ENCODE measurements around the gene IL4I1. TPM values are rescaled to one million over a fixed set of nuclear protein-coding genes. Genes with fewer than 3 reads are reported as not detected.

The IL4I1 gene
- total RNA-seq, 1 donor, result 0.43 TPM

DNA sequence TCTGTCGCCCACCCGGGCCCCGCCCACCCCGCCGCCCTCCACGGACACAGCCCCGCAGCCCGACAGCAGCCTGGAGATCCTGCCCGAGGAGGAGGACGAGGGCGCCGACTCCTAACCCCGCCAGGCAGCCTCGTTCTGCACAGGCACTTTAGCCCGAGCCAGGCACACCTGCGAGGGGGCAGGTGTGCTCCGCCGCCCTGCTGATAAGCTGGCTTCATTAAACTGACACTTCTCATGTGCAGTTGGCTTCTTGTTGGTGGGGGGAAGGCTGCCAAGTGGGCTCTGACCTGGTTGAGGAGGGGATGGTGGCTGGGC is 8.2 kb downstream of the IL4I1 start:
- TF ChIP-seq, protein P1, sequence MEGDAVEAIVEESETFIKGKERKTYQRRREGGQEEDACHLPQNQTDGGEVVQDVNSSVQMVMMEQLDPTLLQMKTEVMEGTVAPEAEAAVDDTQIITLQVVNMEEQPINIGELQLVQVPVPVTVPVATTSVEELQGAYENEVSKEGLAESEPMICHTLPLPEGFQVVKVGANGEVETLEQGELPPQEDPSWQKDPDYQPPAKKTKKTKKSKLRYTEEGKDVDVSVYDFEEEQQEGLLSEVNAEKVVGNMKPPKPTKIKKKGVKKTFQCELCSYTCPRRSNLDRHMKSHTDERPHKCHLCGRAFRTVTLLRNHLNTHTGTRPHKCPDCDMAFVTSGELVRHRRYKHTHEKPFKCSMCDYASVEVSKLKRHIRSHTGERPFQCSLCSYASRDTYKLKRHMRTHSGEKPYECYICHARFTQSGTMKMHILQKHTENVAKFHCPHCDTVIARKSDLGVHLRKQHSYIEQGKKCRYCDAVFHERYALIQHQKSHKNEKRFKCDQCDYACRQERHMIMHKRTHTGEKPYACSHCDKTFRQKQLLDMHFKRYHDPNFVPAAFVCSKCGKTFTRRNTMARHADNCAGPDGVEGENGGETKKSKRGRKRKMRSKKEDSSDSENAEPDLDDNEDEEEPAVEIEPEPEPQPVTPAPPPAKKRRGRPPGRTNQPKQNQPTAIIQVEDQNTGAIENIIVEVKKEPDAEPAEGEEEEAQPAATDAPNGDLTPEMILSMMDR (IDR thresholded peaks at IDR 0.05; ENCODE audit: insufficient read depth, low read depth, low read length), result no peak
- no peak for DNase-seq (ENCODE audit: low read depth)
- H3K4me3 ChIP-seq (ENCODE audit: low read depth, low read length), result no peak overlapping the region

DNA sequence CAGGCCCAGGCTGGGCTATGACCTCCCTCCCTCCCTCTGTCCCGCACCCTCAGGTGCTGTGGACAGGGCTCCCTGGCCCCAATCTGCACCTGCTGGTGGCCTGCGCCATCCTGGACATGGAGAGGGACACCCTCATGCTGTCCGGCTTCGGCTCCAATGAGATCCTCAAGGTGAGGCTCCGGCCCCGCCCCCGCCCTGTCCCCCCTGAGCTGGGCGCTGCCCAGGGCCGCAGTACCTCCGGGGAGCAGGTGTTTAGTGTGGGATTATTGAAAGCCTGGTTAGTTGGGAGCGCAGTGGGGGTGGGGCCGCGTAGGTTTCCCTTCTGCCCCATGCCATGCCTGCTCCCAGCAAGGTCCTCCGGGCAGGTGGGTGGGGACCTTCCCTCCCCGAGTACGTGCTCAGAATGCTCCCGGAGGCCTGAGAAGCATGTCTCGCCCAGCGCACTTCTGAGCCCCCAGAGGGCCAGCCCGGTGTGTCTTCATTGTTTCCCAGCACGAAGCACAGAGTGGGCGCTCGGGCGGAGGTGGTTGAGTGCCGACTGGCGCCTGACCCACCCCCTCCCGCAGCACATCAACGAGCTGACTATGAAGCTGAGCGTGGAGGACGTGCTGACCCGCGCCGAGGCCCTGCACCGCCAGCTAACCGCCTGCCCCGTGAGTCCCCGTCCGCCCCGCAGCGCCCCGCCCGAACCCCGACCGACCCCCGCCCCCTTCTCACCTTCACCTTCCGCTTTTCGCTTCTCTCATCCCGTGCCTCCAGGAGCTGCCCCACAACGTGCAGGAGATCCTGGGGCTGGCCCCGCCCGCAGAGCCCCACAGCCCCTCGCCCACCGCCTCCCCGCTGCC is 8.8 kb downstream of the IL4I1 start:
- DNase-seq (ENCODE audit: low read depth), result no peak
- no peak overlapping the region for H3K4me3 ChIP-seq (ENCODE audit: low read depth, low read length)
- TF ChIP-seq, protein P1 (IDR thresholded peaks at IDR 0.05; ENCODE audit: insufficient read depth, low read depth, low read length), result no peak

DNA sequence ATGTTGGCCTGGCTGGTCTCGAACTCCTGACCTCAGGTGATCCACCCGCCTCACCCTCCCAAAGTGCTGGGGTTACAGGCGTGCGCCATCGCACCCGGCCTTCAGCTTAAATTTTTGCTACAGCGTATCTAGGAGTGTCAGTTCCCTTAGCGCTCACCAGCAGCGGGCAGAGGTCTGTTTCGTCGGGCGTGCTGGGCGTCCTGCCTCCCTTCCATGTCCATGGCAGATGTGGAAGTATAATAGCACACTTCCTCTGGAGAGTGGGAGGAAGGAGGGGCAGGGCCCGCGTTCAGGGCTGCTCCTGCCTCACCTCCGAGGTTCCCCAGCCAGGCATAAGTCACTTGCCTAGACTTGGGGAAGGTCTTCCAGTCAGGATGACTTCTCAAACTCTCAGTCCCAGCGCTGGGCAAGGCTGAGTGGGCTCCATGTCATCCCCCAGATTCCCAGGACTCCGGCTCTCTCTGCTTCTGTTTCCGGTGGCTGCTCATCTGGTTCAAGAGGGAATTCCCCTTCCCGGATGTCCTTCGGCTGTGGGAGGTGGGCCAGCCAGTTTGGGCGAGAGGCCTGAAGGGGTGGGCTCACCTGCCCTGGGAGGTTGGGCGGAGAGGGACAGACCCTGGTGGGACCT is 9.5 kb downstream of the IL4I1 start:
- TF ChIP-seq, protein P1 (IDR thresholded peaks at IDR 0.05; ENCODE audit: insufficient read depth, low read depth, low read length), result no peak
- DNase-seq (ENCODE audit: low read depth), result no peak
- no peak overlapping the region for H3K4me3 ChIP-seq (ENCODE audit: low read depth, low read length)

DNA sequence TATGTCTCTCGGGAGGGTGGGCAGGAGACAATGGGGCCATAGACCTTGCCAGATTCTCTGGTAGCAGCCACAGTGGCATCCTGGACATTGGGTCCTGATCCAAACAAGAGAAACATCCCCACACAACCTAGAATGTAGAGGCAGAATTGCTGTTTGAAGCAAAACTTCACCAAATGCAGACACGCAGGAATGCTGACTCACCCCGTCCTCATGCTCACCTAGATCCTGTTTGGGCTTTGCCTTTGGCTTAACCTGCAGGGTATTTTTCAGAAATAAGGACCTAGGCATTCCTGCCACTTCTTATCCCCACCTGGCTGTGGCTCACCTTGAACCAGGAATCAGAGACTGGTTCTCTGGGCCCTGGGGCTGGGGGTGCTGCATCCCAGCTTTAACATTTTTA is 11.9 kb downstream of the IL4I1 start:
- no peak for DNase-seq (ENCODE audit: low read depth)

DNA sequence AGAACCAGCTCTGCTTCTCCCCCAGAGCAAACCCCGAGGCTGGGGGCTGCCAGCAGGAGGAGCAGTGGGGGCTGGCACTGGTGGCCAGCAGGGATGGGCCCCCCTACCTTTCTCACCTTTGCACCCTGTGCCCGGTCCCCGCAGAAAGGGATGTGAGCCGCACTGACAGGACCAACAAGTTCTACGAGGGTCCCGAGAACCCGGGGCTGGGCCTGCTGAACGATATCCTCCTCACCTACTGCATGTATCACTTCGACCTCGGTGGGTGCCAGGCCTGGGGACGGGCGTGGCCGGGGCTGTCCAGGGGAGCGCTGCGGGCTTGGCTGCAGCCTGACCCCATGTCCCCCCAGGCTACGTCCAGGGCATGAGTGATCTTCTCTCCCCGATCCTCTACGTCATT is 12.6 kb downstream of the IL4I1 start:
- no peak for DNase-seq (ENCODE audit: low read depth)
- H3K4me3 ChIP-seq (ENCODE audit: low read depth, low read length), result no peak overlapping the region
- TF ChIP-seq, protein P1 (IDR thresholded peaks at IDR 0.05; ENCODE audit: insufficient read depth, low read depth, low read length), result no peak

More for the DNA sequence above, 11.9 kb downstream of the IL4I1 start:
- TF ChIP-seq, protein P1 (IDR thresholded peaks at IDR 0.05; ENCODE audit: insufficient read depth, low read depth, low read length), result no peak
- no peak overlapping the region for H3K4me3 ChIP-seq (ENCODE audit: low read depth, low read length)

DNA sequence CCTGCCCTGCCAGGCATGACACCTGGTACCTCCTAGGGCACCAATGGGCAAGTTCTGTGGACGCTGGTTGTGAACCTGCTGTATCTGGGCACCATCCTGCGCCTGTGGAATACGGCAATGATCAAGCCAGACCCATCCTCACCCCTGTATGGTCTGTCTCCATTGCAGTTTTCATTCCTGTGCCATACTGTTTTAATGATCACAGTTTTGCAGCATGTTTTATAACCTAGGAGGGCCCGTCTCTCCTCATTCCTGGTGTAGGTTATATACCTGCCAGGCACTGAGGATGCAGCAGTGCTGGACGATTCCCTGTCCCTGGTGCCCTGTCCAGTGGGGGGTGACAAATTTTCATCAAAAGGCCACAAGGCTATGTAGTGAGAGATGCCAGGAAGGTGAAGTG is 13.6 kb downstream of the IL4I1 start:
- H3K4me3 ChIP-seq (ENCODE audit: low read depth, low read length), result no peak overlapping the region
- TF ChIP-seq, protein P1 (IDR thresholded peaks at IDR 0.05; ENCODE audit: insufficient read depth, low read depth, low read length), result no peak
- DNase-seq (ENCODE audit: low read depth), result no peak

Data from fibroblast of villous mesenchyme (primary cell).